ENCODE results near the gene SSTR3. TPM values are rescaled to one million over a fixed set of nuclear protein-coding genes. Genes with fewer than 3 reads are reported as not detected.
A peak's percentile ranks its signal among the peaks of the same experiment; 100 is the strongest.

Gene SSTR3
- total and polyA plus RNA-seq, 9 of the 15 experiments (the other 6 are each of a cell fraction or from before 2014, with no cell fraction given) = 0.03 TPM; not detected in 8

DNA sequence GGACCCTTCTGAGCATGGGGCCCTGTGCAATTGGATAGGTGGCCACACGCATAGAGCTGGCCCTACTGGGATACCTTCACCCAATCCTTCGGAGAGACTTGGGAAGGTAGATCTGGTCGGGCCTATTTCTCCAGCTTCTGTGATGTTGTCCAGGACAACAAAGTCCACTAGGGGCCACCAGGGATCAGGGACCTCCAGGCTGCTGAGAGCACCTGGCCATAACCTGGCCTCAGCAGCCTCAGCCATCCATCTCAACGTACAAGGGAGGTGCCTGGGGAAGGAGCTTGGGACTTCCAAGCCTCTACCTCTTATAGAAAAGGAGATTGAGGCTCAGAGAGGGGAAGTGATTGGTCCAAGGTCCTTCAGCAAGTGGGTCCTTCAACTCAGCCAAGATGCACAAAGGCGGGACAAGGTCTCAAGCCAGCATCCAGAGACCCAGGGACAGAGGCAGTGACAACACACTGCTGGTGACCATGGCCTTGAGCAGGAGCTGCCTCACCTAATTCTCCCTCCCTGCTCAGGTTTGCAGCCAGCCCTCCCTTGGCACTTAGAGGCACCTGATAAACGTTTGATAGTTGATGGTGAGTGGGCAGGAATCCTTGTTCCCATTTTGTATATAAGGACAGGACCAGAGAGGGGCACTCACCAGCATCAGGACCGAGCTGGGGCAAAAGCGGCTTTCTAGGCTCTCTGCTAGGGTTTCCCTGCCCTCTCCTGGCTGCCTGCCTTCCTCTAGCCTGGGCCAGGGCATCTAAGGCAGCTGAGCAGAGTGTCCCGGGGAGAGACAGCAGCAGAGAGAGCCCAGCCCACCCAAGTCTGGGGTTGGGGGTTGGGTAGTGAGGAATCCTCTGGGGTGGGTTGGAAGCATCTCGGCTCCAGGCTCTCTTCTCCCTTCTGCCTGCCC lies 27.3 kb upstream of the SSTR3 start (continued):
- TF ChIP-seq KDM2B (CRISPR knock-in tag; IDR thresholded peaks at IDR 0.05) = no peak
- no peak for TF ChIP-seq NFE2 (IDR thresholded peaks at IDR 0.05; ENCODE audit: low read depth)
- TF ChIP-seq FOXJ2 (tag; IDR thresholded peaks at IDR 0.05) = no peak
- no peak for TF ChIP-seq MAFK (IDR thresholded peaks at IDR 0.05; ENCODE audit: low read length)
- TF ChIP-seq POLR2AphosphoS2 (IDR thresholded peaks at IDR 0.05; ENCODE audit: low read length) = no peak
- TF ChIP-seq ZFP36 (IDR thresholded peaks at IDR 0.05; ENCODE audit: low read depth, low read length, partially characterized antibody) = no peak
- no peak for TF ChIP-seq EGR1 (conservative IDR thresholded peaks at IDR 0.05)

DNA sequence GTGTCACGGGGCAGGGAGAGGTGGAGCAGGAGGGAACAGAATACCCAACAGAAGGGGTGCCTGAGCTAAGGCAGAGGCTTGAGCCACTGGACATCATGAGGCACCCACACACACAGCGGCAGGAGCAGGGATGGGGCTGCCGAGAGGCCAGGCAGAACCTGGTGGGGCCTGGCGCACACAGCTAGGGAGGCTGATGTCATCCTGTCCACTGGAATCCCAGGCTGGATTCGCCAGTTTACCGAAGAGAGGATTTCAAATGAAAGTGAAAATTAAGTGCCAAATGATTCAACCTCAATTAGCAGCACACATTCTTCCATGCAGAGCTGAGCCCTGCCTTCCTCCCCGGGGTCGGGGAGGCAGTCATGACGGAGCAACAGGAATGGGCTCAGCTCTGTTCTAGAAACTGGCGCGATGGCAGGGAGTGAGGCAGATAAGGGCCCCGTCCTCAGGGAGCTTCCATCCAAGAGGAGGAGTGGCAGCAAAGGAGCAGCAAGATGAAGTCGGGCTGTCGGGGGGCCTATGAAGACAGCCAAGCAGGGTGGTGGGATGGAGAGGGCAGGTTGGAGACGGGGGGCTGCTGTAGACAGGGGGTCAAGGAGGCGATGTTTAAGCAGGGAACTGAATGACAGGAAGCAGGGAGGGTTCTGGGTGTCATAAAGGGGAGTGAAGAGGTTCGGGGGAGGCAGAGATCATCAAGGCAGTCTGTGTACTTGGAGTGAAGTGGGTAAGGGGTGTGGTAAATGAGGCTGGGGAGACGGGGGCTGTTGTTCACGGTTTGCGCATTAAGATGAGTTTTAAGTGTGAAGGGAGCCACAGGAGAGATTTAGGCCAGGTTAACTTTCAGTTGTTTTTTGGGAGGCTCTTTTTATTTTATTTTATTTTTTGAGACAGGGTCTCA lies 25.3 kb upstream of the SSTR3 start:
- Histone ChIP-seq H3K9me3 (replicated peaks; ENCODE audit: control insufficient read depth, insufficient read depth, low read depth, low read length) (no peaks in the 10 kb centered on the region), H3K27me3 (ENCODE audit: control insufficient read depth in 2 of 2, insufficient read depth in 2 of 2, low read length in 2 of 2) (no peaks in the 10 kb centered on the region), H3K4me1 (replicated peaks in 1 of 2; ENCODE audit: control insufficient read depth in 2 of 2, insufficient read depth in 2 of 2, low read length in 2 of 2) (peaks cover 13 to 29% of the 10 kb centered on the region in 2 experiments), H3K9ac (ENCODE audit: insufficient read depth in 1 of 2, low read depth in 2 of 2, low read length in 2 of 2) (peak overlapping the region in 1 of 2 experiments; percentile 45; a peak in 2 of 4 replicates), H3K79me2 (ENCODE audit: control insufficient read depth, insufficient read depth, low read length) (peaks cover 41% of the 10 kb centered on the region), H3K4me3 (no peak overlapping the region), H3K9me1 (ENCODE audit: control insufficient read depth, insufficient read depth, low read length) (no peaks in the 10 kb centered on the region), H3K36me3 (ENCODE audit: control insufficient read depth, insufficient read depth, low read length) (peaks cover 75% of the 10 kb centered on the region; the same call in 2 of the 3 replicates), H2AFZ (ENCODE audit: low read depth, low read length) (no peak overlapping the region), H3K4me2 (ENCODE audit: insufficient read depth, low read length) (no peak overlapping the region), H4K20me1 (replicated peaks; ENCODE audit: control insufficient read depth, insufficient read depth, low read length) (peaks cover 3% of the 10 kb centered on the region), H3K27ac (ENCODE audit: extremely low read depth, low read depth, low read length) (no peak overlapping the region)
- no TSS peak for BruUV-seq (replicated peaks)
- WGBS (ENCODE audit: insufficient coverage, low coverage, missing lambda C conversion rate) = 97% methylated on average over 11 of the region's 20 CpGs
- ChIA-PET POLR2A (interaction anchor here (0.9 kb wide), 1 partner anchor 22 kb away, joined by 3 read pairs; no protein-coding TSS in a partner anchor), CTCF (ENCODE audit: low intra/inter-chr PET ratio) (no interaction called here)
- FAIRE-seq (no peak), ATAC-seq (no peak), DNase-seq (ENCODE audit: extremely low read depth in 1 of 4, low spot score in 3 of 4) (no peak)
- in situ Hi-C loops (cut with MboI) (no loop called here), intact Hi-C loops (cut with micrococcal nuclease) (no loop called here)
- TF ChIP-seq, protein P1, sequence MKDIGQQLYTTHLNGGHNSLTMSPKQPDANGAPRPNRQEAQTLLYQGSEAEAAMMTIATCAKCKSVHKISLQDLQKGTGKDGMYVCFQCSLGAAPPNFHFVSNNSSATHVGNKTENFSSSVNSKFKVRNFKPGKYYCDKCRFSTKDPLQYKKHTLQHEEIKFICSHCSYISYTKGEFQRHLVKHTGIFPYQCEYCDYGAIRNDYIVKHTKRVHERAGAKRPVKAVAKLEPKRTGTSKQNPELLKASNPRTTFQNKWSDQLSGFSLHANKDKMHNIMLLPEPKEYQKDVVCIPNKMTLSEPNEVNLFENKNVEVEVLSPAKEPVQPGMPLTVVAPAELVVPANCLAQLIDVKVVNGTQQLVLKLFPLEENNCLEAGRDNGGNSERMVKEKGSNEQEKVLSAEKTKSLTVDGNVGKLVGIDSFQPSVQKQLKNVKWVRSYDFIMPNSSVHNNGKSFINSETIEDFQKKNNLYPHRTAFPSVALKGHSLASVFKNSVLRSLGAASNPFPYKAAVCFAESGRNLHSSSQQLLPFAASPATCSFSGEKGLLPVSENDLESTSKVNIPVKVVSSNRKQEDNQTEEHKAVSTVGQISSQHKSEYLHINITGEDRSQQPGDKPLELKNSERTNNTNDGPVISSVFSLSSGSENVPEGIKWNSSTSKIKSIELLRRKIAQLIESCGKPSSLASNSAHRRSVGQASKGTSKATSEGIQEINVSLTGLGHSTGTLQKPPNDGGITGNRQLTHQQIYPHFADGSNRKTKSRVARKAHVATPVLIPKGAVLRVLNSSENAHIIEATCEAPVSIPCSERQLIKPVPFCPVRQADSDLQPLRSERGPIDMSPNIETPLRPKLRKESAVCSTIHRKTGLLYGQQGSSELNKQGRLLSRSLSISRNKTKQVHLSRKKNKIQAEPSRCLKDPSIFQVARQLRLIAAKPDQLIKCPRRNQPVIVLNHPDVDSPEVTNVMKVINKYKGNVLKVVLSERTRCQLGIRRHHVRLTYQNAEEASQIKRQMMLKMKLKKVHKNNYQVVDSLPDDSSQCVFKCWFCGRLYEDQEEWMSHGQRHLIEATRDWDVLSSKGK (CRISPR knock-in tag; IDR thresholded peaks at IDR 0.05) = no peak
- TF ChIP-seq ERF (CRISPR knock-in tag; IDR thresholded peaks at IDR 0.05) (no peak), NCOA2 (IDR thresholded peaks at IDR 0.05; ENCODE audit: partially characterized antibody in 2 of 2) (no peak), ZNF316 (IDR thresholded peaks at IDR 0.05) (peak; percentile 35; the same call in 1 of the 2 replicates), KDM5B (IDR thresholded peaks at IDR 0.05; ENCODE audit: insufficient replicate concordance, low read depth, low read length) (no peak)
- TF ChIP-seq, protein P2, sequence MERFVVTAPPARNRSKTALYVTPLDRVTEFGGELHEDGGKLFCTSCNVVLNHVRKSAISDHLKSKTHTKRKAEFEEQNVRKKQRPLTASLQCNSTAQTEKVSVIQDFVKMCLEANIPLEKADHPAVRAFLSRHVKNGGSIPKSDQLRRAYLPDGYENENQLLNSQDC (CRISPR knock-in tag; IDR thresholded peaks at IDR 0.05) = no peak
- TF ChIP-seq, protein P3, sequence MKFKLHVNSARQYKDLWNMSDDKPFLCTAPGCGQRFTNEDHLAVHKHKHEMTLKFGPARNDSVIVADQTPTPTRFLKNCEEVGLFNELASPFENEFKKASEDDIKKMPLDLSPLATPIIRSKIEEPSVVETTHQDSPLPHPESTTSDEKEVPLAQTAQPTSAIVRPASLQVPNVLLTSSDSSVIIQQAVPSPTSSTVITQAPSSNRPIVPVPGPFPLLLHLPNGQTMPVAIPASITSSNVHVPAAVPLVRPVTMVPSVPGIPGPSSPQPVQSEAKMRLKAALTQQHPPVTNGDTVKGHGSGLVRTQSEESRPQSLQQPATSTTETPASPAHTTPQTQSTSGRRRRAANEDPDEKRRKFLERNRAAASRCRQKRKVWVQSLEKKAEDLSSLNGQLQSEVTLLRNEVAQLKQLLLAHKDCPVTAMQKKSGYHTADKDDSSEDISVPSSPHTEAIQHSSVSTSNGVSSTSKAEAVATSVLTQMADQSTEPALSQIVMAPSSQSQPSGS (CRISPR knock-in tag; IDR thresholded peaks at IDR 0.05) = no peak

All from K562 (cell line).